HFFc6 (cell line): Measurements from ENCODE around the gene ASTN2. TPM values are rescaled to one million over a fixed set of nuclear protein-coding genes. Genes with fewer than 3 reads are reported as not detected.

Experiments
- DNase-seq: peaks from one replicate; pipeline ENCODE4 v3.0.0-alpha.2; 2018
- H3K27ac Mint-ChIP-seq: 2 replicates; pipeline ENCODE4 v1.8.0; 2020; ENCODE audit warnings: mild to moderate bottlenecking, mixed read lengths
- H3K27me3 Mint-ChIP-seq: 2 replicates; pipeline ENCODE4 v1.8.0; 2021; ENCODE audit warnings: mild to moderate bottlenecking, moderate library complexity, mixed read lengths; ENCODE audit not compliant: insufficient read depth
- H3K36me3 Mint-ChIP-seq: 2 replicates; pipeline ENCODE4 v1.8.0; 2021; ENCODE audit warnings: low read depth, mixed read lengths
- H3K4me1 Mint-ChIP-seq: 2 replicates; pipeline ENCODE4 v1.8.0; 2020; ENCODE audit warnings: low read depth, mixed read lengths
- H3K4me3 Mint-ChIP-seq: 2 replicates; pipeline ENCODE4 v1.8.0; 2020; ENCODE audit warnings: mild to moderate bottlenecking, moderate library complexity, mixed read lengths
- H3K9me3 Mint-ChIP-seq: 2 replicates; pipeline ENCODE4 v1.8.0; 2020; ENCODE audit warnings: mild to moderate bottlenecking, mixed read lengths
- CTCF ChIP-seq: fragments of 200-600 bp; sonication (generic); IDR thresholded peaks from 2 replicates; pipeline ENCODE4 v1.5.0; 2021; ENCODE audit warnings: antibody characterized with exemption, mild to moderate bottlenecking
- total RNA-seq, 6 experiments: library from RNA; stranded (reverse); fragmentation: NEBNext Ultra II Directional; extraction: Animal tissue kit (Norgen Biotek cat#: 25700); gene quantifications; 2 replicates in 1 of 6; 3 replicates in 5 of 6; pipeline ENCODE4 v1.2.3, GENCODE V29; 2021

The ASTN2 gene
- total RNA-seq, 6 experiments from 2014 or later = 7.3 to 9.7 (median 8.3) TPM

- DNase-seq = no peak
- H3K4me3 Mint-ChIP-seq = no peak overlapping the region
- no peaks in the 10 kb centered on the region for H3K9me3 Mint-ChIP-seq
- H3K27ac Mint-ChIP-seq = no peak overlapping the region
- no peaks in the 10 kb centered on the region for H3K36me3 Mint-ChIP-seq
- H3K27me3 Mint-ChIP-seq = no peaks in the 10 kb centered on the region
- no peak for TF ChIP-seq CTCF
- H3K4me1 Mint-ChIP-seq = no peaks in the 10 kb centered on the region
These were observed 1009.5 kb downstream of the ASTN2 start for GRCh38 chr9:116405321-116405720.

- H3K27me3 Mint-ChIP-seq = no peaks in the 10 kb centered on the region
- DNase-seq = no peak
- no peak overlapping the region for H3K27ac Mint-ChIP-seq
- no peaks in the 10 kb centered on the region for H3K9me3 Mint-ChIP-seq
- no peak overlapping the region for H3K4me3 Mint-ChIP-seq
- H3K4me1 Mint-ChIP-seq = no peaks in the 10 kb centered on the region
- H3K36me3 Mint-ChIP-seq = 0 out of 2 replicates have a peak, but pooled peaks cover under 1% of the 10 kb centered on the region
- no peak for TF ChIP-seq CTCF
These were observed 1010.6 kb downstream of the ASTN2 start for GRCh38 chr9:116404228-116404627.

- no peak for TF ChIP-seq CTCF
- H3K9me3 Mint-ChIP-seq = no peaks in the 10 kb centered on the region
- H3K4me3 Mint-ChIP-seq = no peak overlapping the region
- no peaks in the 10 kb centered on the region for H3K4me1 Mint-ChIP-seq
- DNase-seq = no peak
- H3K27ac Mint-ChIP-seq = no peak overlapping the region
- H3K36me3 Mint-ChIP-seq = 0 out of 2 replicates have a peak, but pooled peaks cover 6% of the 10 kb centered on the region
- no peaks in the 10 kb centered on the region for H3K27me3 Mint-ChIP-seq
These were observed 1011.7 kb downstream of the ASTN2 start for GRCh38 chr9:116403171-116403570.

GRCh38 chr9:116395699-116396037, 1019.2 kb downstream of the ASTN2 start:
- no peaks in the 10 kb centered on the region for H3K9me3 Mint-ChIP-seq
- peaks cover 30% of the 10 kb centered on the region for H3K36me3 Mint-ChIP-seq
- TF ChIP-seq CTCF = no peak
- peaks cover 1% of the 10 kb centered on the region; the same call in 1 of the 2 replicates for H3K27me3 Mint-ChIP-seq
- DNase-seq = no peak
- H3K4me1 Mint-ChIP-seq = peaks cover 13% of the 10 kb centered on the region
- no peak overlapping the region for H3K4me3 Mint-ChIP-seq
- H3K27ac Mint-ChIP-seq = no peak overlapping the region

GRCh38 chr9:116394894-116395698, 1019.8 kb downstream of the ASTN2 start:
- H3K9me3 Mint-ChIP-seq = no peaks in the 10 kb centered on the region
- TF ChIP-seq CTCF = no peak
- peaks cover 1% of the 10 kb centered on the region; the same call in 1 of the 2 replicates for H3K27me3 Mint-ChIP-seq
- no peak for DNase-seq
- H3K36me3 Mint-ChIP-seq = peaks cover 30% of the 10 kb centered on the region
- peaks cover 19% of the 10 kb centered on the region for H3K4me1 Mint-ChIP-seq
- no peak overlapping the region for H3K27ac Mint-ChIP-seq
- no peak overlapping the region for H3K4me3 Mint-ChIP-seq
